Sigmoid colon (tissue), 7 donors: Measurements from ENCODE around the gene PSTPIP2. TPM values are rescaled to one million over a fixed set of nuclear protein-coding genes. Genes with fewer than 3 reads are reported as not detected.
"Not testable (repeated sequence)": the region's sequence is repeated elsewhere in the genome, so short reads cannot be mapped to it uniquely, and the experiment has no call there.

ENCODE experiments used
- DNase-seq: peaks from one replicate; pipeline ENCODE4 v3.0.0-alpha.2; 2019
- H3K27ac ChIP-seq, 4 donors: fragments of 200-600 bp; sonication (generic); one replicate each; pipeline ENCODE4 v1.5.1; 2016 to 2019; ENCODE audit warnings: mild to moderate bottlenecking in 1 of 4
- H3K27me3 ChIP-seq, 3 donors: fragments of 200-600 bp; sonication (generic); one replicate each; pipeline ENCODE4 v1.5.1; 2019; ENCODE audit warnings: mild to moderate bottlenecking in 1 of 3
- H3K36me3 ChIP-seq, 4 donors: fragments of 200-600 bp; sonication (generic); one replicate each; pipeline ENCODE4 v1.5.1; 2016 to 2019
- H3K4me1 ChIP-seq, 4 donors: fragments of 200-600 bp; sonication (generic); one replicate each; pipeline ENCODE4 v1.5.1; 2017 to 2019
- H3K4me3 ChIP-seq, 4 donors: fragments of 200-600 bp; sonication (generic); one replicate each; pipeline ENCODE4 v1.5.1; 2017 to 2019; ENCODE audit warnings: mild to moderate bottlenecking in 2 of 4, moderate library complexity in 1 of 4
- H3K9me3 ChIP-seq, 4 donors: fragments of 200-600 bp in 3 of 4; sonication (generic) in 3 of 4; one replicate each; pipeline versions ENCODE4 v1.5.1 to v1.6.1; 2013 to 2019
- EP300 ChIP-seq, 4 donors: sonication (generic); formaldehyde crosslinking; IDR thresholded peaks; one replicate each; pipeline ENCODE4 v1.6.1; 2017; ENCODE audit warnings: antibody characterized with exemption in 4 of 4
- POLR2A ChIP-seq, 2 donors: fragments of 450-650 bp; IDR thresholded peaks; one replicate each; pipeline ENCODE4 v1.6.1; 2016; ENCODE audit warnings: antibody characterized with exemption in 2 of 2, mild to moderate bottlenecking in 2 of 2, moderate library complexity in 2 of 2
- POLR2AphosphoS5 ChIP-seq, 4 donors: sonication (generic); formaldehyde crosslinking; IDR thresholded peaks; one replicate each; pipeline ENCODE4 v1.6.1; 2017; ENCODE audit warnings: antibody characterized with exemption in 4 of 4
- WGBS, 2 donors: extraction: QIAGEN DNeasy Blood & Tissue Kit; methylation state at CpG; one replicate each; pipeline ENCODE4 v1.1.7; 2013; 5-methylcytosine and 5-hydroxymethylcytosine counted together
- intact Hi-C: fragments of 100-400 bp; cut with DNase I; formaldehyde crosslinking; loops from one replicate; pipeline ENCODE4 v1.15.1; 2023
- polyA plus RNA-seq, 3 donors: library from polyadenylated mRNA; stranded (reverse); fragments of 200-250 nt; gene quantifications; one replicate each; pipeline ENCODE4 v1.2.3, GENCODE V29; 2013
- total RNA-seq, 4 donors: library from RNA; depleted of rRNA; stranded (reverse); fragments of >200 nt; gene quantifications; one replicate each; pipeline ENCODE4 v1.1.0, GENCODE V29; 2016
- TF ChIP-seq, protein P1 (sequence below), 4 experiments: fragments of 450-650 bp in 3 of 4; fragments of 200-600 bp in 1 of 4; IDR thresholded peaks; one replicate each; pipeline ENCODE4 v1.5.1; 2016 to 2019; ENCODE audit warnings: antibody characterized with exemption in 4 of 4, mild to moderate bottlenecking in 3 of 4, moderate library complexity in 2 of 4
- donor health status: healthy with polysubstance abuse.
- donor health status: Bipolar disorder and iron deficiency.
- donor health status: healthy.

The PSTPIP2 gene
- total and polyA plus RNA-seq, 7 donors = 4.2 to 15.0 (median 7.6) TPM

DNA sequence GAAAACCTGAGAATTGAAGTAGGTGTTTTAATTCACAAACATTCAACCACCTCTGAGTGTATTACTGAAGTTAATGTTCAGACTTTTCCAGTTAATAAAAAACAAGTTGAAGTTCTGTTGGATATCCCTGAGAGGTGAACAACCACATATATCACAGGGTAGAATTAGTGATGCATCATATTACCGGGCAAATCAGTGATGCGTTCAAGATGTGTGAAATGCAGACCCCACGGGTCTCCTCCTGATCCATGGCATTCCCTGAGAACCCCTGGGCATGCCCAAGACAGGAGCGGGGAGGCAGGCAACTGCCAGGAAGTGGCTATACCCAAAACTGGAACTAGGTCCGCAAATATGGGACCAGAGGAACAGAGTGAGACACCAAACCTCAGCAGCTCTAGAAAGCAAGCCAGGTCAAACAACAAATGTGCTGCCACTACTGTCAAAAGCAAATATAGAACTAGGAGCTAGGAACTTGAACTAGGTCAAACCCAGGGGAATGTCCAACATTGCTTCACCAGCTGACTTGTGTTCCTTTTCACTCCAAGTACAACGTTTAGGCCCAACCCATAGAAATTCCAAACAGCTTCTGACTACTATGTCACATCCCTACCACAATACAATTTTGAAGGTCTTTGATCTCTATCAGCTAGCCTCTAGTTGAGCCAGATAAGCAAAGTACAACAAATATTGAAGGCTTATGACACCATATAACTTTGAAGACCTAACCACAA is 20.2 kb downstream of the PSTPIP2 start:
- Histone ChIP-seq H3K36me3 (no peaks in the 10 kb centered on the region), H3K9me3 (no peaks in the 10 kb centered on the region), H3K4me1 (no peaks in the 10 kb centered on the region), H3K27me3 (no peaks in the 10 kb centered on the region), H3K27ac (no peak overlapping the region), H3K4me3 (no peak overlapping the region)
- no peak for DNase-seq
- 56 to 67% methylated on average over 6 of the region's 6 CpGs for WGBS, 2 donors
- intact Hi-C loops = no loop called here
- TF ChIP-seq EP300 (IDR thresholded peaks at IDR 0.05) (no peak), POLR2AphosphoS5 (IDR thresholded peaks at IDR 0.05) (no peak), POLR2A (IDR thresholded peaks at IDR 0.05) (no peak)
- TF ChIP-seq, protein P1, sequence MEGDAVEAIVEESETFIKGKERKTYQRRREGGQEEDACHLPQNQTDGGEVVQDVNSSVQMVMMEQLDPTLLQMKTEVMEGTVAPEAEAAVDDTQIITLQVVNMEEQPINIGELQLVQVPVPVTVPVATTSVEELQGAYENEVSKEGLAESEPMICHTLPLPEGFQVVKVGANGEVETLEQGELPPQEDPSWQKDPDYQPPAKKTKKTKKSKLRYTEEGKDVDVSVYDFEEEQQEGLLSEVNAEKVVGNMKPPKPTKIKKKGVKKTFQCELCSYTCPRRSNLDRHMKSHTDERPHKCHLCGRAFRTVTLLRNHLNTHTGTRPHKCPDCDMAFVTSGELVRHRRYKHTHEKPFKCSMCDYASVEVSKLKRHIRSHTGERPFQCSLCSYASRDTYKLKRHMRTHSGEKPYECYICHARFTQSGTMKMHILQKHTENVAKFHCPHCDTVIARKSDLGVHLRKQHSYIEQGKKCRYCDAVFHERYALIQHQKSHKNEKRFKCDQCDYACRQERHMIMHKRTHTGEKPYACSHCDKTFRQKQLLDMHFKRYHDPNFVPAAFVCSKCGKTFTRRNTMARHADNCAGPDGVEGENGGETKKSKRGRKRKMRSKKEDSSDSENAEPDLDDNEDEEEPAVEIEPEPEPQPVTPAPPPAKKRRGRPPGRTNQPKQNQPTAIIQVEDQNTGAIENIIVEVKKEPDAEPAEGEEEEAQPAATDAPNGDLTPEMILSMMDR (IDR thresholded peaks at IDR 0.05) = no peak

DNA sequence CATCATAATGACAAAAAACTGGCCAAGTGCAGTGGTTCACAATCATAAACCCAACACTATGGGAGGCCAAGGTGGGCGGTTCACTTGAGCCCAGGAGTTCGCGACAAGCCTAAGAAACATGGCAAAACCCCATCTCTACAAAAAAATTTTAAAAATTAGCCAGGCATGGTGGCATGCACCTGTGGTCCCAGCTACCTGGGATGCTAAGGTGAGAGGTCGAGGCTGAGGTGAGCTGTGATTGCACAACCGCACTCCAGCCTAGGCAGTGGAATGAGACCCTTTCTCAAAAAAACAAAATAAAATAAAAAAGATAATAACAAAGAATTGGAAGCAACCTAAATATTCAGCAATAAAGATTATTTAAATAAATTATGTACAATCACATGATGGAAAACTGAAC is 21.8 kb downstream of the PSTPIP2 start:
- intact Hi-C loops = no loop called here
- no peak for DNase-seq
- Histone ChIP-seq H3K27ac (no peak overlapping the region), H3K27me3 (no peaks in the 10 kb centered on the region), H3K36me3 (no peaks in the 10 kb centered on the region), H3K4me1 (no peaks in the 10 kb centered on the region), H3K4me3 (no peak overlapping the region), H3K9me3 (no peaks in the 10 kb centered on the region)
- no peak for TF ChIP-seq EP300 (IDR thresholded peaks at IDR 0.05)
- TF ChIP-seq, protein P1 (IDR thresholded peaks at IDR 0.05) = no peak
- TF ChIP-seq POLR2AphosphoS5 (IDR thresholded peaks at IDR 0.05) = no peak
- 96 to 97% methylated on average over 5 of the region's 5 CpGs for WGBS, 2 donors

DNA sequence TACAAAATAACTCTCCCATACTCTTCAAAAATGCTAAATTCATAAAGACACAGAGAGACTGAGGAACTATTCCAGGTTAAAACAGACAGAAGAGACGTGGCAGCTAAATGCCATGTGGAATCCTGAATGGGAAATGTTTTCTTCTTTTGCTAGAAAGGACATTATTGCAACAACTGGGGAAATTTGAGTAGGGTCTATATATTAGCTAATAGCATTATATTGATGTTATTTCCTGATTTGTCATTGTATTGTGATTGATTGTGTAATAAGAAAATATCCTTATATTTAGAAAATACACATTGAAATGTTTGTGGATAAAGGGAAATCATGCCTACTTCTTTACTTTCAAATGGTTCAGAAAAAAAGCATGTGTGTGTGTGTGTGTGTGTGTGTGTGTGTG is 23.4 kb downstream of the PSTPIP2 start:
- no peak for TF ChIP-seq EP300 (IDR thresholded peaks at IDR 0.05)
- TF ChIP-seq POLR2AphosphoS5 (IDR thresholded peaks at IDR 0.05) = no peak
- no peak for TF ChIP-seq POLR2A (IDR thresholded peaks at IDR 0.05)
- TF ChIP-seq, protein P1 (IDR thresholded peaks at IDR 0.05) = no peak
- H3K27me3 ChIP-seq = no peaks in the 10 kb centered on the region
- no peaks in the 10 kb centered on the region for H3K4me1 ChIP-seq
- DNase-seq = no peak
- no peak overlapping the region for H3K4me3 ChIP-seq
- no peaks in the 10 kb centered on the region for H3K9me3 ChIP-seq
- H3K27ac ChIP-seq = no peak overlapping the region
- intact Hi-C loops = no loop called here
- no peaks in the 10 kb centered on the region for H3K36me3 ChIP-seq
- 88 to 93% methylated on average over 1 of the region's 1 CpG for WGBS, 2 donors

DNA sequence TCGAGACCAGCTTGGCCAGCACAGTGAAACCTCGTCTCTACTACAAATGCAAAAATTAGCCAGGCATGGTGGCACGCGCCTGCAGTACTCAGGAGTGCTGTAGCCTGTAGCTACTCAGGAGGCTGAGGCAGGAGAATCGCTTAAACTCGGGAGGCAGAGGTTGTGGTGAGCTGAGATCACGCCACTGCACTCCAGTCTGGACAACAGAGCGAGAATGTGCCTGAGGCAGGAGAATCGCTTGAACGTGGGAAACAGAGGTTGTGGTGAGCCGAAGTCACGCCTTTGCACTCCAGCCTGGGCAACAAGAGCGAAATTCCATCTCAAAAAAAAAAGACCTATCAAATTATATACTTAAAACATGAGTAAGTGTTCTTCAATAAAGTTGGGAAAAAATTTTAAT is 24.7 kb downstream of the PSTPIP2 start:
- H3K36me3 ChIP-seq, H3K9me3 ChIP-seq, H3K27me3 ChIP-seq, H3K4me3 ChIP-seq, DNase-seq, H3K27ac ChIP-seq, H3K4me1 ChIP-seq, intact Hi-C loops: not testable (repeated sequence)
- 95 to 96% methylated on average over 13 of the region's 13 CpGs for WGBS, 2 donors

DNA sequence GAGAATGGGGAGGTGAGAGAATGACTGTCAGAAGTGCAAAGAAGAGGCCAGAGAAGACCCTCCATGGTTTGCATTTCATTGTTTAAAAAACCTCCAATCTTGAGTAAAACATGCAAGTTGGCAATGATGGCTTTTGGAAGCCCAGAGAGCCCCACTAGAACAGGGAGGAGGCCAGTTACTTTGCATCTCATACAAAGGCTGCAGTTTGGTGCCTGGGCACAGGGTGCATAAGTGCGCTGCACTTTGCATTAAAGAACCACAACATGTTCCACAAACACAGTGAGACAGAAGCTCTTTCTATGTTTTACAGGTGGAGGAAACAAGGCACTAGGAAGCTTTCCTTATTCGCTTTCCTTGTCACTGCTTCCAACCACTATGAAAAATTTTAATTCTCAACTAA is 25.4 kb downstream of the PSTPIP2 start:
- Histone ChIP-seq H3K4me1 (peaks cover 0 to 10% (median 7%) of the 10 kb centered on the region in 4 donors), H3K4me3 (no peak overlapping the region), H3K27ac (no peak overlapping the region), H3K9me3 (no peaks in the 10 kb centered on the region), H3K27me3 (no peaks in the 10 kb centered on the region), H3K36me3 (no peaks in the 10 kb centered on the region)
- 93 to 95% methylated on average over 2 of the region's 2 CpGs for WGBS, 2 donors
- TF ChIP-seq POLR2AphosphoS5 (IDR thresholded peaks at IDR 0.05) = no peak
- TF ChIP-seq, protein P1 (IDR thresholded peaks at IDR 0.05) = no peak
- no peak for TF ChIP-seq EP300 (IDR thresholded peaks at IDR 0.05)
- no peak for TF ChIP-seq POLR2A (IDR thresholded peaks at IDR 0.05)
- intact Hi-C loops = no loop called here
- no peak for DNase-seq
